Ecto neural progenitor cell (in vitro differentiated cells): ENCODE results near the gene INSYN1.
A peak's percentile ranks its signal among the peaks of the same experiment; 100 is the strongest.

Experiments
- DNase-seq: peaks from one replicate; pipeline ENCODE4 v3.0.0-alpha.2; 2018; ENCODE audit warnings: low spot score

The INSYN1 gene

DNA sequence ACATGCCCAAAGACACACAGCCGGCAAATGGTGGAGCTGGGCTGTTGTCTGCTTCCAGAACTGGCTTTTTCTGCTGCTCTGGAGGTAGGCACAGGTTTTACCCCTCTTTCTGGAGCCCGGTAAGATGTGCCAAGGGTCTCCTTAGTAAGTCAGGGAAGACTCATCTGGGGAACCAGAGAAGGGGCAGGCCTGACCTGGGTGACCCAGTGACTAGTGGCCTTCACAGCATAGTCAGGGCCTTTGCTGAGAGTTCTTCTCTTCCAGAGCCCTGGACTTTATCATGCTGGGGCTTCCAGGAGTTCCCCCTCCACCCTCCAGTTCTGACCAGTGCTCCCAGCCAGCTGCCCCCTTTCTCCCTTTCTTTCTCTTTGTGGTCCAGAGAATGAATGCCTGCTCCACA, 65.8 kb downstream of the INSYN1 start:
- peak; percentile 35 for DNase-seq

DNA sequence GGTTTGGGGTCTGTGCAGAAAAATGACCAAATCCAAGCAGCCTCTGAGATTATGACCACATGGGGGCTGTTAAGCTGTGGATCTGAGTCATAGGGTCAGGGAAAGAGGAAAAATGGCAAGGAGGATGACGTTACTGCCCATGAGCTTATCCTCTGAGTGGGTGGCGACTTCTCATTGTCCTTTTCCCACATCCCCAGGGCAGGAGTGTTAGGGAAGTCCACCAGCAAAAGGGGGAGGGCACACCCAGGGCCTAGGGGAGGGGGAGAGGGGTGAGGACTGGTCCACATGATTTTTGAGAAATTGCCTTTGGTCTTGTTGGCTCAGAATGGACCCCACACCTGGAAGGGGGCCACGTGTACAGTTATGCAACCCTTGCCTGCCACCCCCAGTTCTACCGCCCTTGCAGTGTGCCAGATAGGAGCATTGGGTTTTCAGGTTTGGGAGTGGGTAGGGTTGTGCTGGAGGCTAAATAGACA, 66.3 kb downstream of the INSYN1 start:
- peak; percentile 44 for DNase-seq

DNA sequence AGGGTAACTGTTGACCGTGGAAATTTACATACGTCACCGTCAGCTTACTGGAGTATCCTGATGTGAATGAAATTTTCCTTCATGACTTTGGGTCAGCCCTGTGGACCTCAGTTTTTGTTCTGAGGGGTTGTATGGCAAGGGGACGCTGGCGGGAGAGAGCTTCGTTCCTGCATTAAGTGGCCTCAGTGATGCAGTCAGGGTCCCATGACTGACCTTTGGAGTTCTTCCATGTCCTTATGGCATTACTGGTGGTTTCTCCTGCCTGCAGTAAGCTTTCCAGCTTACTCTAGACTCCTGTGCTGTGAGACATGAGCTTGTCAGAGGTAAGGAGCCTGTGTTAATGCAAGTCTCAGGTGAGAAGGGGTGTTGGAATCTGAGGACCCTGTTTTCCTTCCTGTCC, 67.2 kb downstream of the INSYN1 start:
- peak; percentile 25 for DNase-seq
